Stimulated activated CD8-positive, alpha-beta memory T cell treated with anti-CD3 and anti-CD28 coated beads, Interleukin-7, amount 100 ng/mL, for 1 hour (primary cell): Measurements from ENCODE around the gene FHIT.

Experiments used
- DNase-seq, 2 donors: peaks; one replicate each; pipeline ENCODE4 v3.0.0-alpha.2; 2020; ENCODE audit warnings: low read depth in 2 of 2

Gene FHIT

DNA sequence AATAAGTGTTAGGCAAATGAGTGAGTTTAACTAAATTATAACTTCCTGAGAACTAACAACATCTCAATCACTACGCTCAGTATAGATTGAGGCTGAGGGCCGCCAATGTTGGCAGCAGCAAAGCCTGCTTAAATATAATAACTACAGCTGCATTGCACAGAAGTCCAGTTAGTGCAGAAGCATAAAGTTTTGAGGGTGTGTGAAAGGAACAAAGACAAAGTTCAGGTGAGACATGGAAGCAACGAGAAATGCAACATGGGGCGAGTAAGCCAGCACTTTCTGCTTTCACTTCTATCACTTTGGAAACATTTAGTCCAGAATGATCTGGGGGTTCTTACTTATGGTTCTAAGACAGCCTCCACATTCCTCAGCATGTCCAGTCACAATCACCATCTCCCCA, 1149.1 kb downstream of the FHIT start:
- no peak for DNase-seq

DNA sequence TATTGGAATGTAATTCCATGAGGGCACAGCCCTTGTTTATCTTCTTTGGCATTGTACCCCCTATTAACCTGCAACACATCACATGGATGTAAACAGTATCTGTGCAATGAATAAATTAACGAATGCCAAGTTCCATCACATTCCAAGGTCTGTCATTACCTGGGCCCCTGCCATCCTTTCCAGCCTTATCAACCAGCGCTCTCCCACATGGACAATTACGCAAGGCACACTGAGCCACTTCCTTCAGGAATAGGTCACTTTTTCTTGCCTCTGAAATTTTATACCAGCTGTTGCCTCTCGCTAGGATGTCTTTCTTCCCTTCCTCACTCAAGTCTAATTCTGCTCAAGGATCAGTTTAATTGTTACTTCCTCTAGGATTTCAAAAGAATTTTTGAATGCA, 1149.6 kb downstream of the FHIT start:
- no peak for DNase-seq

DNA sequence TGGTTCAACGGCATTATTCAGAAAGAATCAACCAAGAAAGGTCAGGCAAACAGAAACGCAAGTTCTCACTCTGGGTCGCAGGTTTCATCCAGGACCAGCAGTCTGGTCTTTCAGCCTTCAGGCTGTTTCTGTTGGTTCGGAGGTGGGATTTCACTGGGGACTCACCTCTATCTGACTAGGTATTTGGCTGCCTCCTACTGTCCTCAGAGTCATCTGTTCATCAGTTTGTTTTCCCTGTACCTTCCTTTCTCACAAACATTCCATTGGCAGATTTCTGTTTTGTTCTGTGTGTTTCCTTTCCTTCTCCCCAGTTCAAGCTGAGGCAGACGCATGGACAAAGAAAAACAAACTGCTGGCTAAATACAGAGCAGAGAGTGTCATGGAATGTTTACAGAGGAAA, 1154.8 kb downstream of the FHIT start:
- no peak for DNase-seq

DNA sequence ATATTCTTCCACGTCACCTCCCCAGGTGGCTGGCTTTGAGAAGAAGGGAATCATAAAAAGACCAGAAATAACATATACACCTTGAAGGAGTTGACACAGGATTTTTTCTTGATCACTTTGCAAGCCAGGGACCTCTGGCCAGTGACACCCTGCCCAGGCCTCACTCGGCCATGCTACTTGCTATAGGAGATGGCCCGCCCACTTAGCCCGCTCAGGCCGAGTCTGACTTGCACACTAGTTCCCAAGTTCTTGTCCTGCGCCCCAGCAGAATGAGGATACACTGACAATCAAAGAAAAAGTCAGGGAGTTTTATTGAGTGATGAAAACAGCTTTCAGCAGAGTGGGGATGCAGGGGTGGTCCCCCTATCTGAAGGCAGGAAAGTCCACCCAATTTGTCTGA, 1155.3 kb downstream of the FHIT start:
- DNase-seq, result no peak

DNA sequence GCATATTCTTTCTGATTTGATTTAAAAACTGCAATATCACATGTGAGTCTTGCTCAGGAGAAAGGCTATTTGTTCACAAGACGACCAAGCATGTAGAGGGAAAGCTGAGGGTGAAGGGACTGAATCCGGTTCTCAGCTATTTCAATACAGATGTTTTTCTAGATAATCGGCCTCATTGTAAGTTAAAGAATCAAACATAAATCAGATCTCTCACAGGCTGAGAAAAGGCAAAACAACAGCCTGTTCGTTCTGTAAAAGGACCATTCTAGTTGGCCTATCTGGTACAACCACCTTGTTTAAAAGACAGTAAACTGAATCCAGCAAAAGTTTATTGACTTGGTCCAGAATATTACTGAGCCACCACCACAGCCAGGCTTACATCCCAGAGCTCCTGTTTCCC, 1155.7 kb downstream of the FHIT start:
- DNase-seq, result no peak

DNA sequence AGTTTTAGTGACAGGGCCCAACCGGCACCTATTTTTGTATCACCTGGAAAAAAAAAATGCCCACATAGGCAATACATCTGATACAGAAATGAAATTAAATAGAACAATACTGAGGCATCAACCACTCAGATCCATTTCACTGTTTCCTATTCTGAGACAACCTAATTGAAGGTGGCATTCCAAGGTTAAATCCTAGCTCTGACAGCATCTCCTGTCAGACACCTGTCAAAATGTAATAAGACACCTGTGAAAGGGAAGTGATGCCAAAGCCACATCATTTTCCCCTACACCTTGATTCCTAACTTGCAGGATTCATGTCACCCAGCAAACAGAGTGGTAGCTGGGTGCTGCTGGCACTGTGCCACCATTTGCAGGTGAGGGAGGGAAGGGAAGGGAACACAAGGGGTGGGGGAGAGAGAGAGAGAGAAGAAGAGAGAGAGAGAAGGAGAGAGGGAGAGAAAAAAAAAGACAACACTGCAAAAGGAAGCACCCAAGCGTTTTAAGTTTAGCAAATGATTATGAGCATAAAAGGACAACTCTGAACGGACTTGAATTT, 1156.8 kb downstream of the FHIT start:
- no peak for DNase-seq

DNA sequence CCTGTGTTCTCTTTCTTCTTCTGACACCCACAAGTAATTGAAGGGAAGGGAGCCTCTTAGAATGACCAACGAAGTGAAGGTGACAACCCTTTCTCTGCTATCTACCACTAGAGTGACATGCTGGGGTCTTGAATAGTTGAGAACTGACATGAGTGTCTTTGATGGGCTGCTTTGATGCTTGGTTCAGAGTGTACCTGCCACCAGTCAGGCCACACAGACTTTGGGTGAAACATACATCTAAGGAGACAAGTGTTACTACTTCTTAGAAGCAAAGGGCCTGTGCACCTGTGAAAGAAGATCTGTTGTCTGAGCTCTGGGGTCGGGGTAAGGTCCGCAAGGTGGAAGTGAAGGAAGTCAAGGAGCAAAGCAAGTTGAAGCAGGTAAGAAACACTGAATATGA, 1160.7 kb downstream of the FHIT start:
- DNase-seq, result no peak

DNA sequence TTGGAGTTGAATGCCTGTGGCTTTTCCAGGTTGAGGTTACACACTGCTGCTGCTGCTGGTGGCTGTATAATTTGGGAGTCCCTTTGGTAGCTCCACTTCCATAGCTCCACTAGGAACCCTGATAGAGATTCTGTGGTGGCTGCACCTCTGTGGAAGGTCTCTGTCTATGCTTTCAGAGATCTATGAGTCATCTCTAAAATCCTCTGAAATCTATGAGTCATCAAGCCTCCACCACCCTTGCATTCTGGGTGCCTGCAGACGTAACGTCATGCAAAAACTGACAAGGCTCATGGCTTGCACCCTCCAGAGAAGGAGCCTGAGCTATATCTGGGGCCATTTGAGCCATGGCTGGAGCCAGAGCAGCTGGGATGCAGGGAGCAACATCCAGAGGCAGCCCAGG, 1164.4 kb downstream of the FHIT start:
- DNase-seq, result no peak

DNA sequence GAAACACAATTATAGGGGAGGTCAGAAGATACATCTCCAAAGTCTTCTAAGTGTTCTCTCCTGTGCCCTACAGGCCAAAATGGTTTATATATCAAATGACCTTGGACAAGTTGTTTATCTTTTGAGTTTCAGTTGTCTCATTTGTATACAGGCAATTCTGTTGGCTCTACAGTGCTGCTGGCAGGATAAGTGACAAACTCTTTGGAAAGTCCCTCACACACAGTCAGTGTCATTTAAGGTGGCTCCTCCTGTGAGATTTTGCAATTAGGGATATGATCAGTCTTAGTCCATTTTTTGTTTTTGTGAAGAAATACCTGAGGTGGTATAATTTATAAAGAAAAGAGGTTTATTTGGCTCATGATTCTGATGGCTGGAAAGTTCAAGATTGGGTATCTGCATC, 1165.6 kb downstream of the FHIT start:
- DNase-seq, result no peak

DNA sequence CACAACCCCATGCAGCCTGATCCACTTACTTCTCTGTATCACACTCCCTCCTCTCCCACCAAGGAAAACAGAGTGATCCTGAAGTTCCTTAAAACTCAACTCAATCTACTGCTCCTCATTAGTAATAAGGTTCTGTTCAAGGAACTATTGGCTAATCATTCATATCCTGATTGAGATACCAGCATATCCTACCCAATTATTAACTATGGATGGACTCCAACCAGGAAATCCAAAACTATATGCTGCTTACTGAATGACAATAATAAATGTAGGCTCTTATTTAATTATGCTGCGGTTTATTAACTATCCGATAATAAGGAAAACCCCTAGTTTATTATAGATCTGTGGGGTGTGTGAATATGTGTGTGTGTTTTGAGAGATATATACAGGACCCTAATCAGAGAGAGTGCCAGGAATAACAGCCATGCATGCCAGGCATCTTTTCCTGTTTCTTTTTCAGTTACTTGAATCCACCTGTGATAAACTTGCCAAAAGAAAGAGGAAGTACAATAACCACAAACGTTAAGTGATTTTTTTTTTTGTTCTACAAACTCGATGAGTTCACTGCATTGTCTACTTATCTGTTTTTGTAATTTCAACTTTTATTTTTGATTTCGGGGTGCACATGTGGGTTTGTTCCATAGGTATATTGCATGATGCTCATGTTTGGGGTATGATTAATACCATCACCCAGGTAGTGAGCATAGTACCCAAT, 1169.7 kb downstream of the FHIT start:
- DNase-seq, result no peak

DNA sequence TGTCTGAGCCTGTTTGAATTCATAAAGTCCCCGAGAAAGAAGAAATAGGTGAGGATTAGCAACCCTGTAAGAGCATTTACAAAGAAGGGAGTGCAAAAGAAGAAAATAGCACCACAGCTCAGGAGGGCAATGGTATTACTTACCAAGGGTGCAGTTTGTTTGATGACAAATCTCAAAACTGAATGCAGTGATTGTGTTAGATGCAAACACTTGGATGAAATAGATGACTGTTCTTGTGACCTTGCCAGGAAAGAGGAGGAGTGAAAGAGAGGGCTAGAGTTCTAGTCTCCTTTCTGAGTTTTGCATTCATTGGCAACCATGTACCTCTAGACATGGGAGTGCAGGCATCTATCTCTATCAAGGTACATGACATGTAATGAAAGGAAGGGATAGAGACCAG, 1170.6 kb downstream of the FHIT start:
- DNase-seq, result no peak

DNA sequence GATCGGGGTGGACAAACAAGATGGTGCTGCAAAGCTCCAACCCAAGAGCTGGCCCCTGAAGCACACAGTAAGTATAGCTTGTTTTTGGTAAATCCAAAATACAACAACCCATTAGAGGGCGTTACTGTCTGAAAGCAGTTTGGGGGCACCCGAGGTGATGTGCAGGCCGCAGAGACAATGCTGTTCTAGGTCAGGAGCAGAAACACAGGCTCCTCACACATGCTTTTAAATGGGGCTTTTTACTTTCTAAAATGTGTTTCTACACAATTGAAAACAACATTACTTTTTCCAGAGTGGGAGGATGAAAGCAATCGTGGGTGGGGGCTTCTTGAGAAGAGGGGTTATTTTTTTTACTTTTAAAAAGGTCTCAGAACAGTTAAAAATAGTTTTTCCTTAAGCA, 1172.2 kb downstream of the FHIT start:
- no peak for DNase-seq

DNA sequence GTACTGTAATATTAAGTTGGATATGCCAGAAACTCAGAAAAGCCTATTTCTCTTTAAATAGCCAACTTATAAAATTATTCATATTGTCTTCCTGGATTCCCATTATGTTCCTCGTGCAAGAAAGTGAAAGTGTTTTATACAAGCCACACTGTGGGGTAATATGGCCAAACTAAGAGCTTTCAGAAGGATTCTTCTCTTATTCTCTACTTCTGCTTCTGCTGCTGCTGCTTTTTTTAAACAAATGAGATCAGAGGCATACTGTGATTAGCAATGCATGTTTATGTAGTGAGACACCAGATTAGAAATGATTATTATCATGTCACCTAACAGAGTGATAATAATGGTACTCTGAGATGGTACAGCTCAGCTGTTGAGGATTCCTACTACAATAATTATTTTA, 1174.9 kb downstream of the FHIT start:
- no peak for DNase-seq

DNA sequence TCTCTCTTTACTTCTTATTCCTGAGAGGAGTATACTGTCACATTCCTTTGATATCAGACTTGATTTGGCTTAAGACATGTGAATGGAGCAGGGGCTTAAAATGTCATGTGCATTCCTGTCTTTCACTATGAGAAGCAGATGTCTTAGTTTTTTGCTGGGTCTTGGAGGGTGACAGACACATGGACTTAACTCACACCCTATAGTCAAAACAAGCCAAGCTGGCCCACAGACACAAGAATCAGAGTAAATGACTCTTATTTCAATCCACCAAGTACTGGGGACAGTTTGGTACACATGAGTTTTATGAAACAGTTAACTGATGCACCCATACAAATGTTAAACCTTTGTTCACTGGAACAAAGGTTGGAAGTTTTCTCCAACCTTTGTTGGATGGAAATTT, 1177.3 kb downstream of the FHIT start:
- no peak for DNase-seq

DNA sequence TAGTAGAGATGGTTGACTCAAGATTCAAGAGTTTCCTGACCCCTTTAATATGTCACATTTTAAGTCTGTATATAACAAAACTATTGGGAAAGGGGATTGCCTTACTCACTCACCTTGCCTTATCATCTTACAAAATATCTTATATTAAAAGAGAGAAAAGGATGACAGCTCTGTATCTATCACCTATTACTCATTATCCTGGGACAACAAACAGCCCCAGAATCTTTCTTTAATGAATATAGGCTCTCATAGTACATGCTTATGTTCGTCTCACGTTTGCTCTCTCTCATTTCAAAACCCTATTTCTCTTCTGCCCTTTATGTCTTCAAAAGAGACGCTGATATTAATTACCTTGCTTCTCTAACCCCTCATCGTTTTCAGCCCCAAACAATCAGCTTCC, 1178.0 kb downstream of the FHIT start:
- DNase-seq, result no peak

DNA sequence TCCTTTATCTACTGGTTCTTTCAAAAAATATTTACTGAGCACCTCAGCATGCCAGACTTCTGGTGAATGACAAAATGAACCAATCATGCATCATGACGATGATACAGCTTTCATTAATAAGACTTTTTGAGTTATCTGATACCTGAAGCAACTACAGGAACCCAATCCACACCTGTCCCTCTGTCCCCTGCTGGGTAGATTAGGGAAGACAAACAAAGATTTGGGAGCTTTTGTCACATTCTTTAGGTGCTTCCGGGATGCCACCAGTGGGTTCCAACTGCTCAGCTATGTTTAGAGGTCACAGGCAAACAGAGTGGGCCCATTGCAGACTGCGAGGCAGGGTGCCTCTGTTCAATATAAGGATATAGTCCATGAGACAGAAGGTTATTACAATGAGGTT, 1180.9 kb downstream of the FHIT start:
- DNase-seq, result no peak

DNA sequence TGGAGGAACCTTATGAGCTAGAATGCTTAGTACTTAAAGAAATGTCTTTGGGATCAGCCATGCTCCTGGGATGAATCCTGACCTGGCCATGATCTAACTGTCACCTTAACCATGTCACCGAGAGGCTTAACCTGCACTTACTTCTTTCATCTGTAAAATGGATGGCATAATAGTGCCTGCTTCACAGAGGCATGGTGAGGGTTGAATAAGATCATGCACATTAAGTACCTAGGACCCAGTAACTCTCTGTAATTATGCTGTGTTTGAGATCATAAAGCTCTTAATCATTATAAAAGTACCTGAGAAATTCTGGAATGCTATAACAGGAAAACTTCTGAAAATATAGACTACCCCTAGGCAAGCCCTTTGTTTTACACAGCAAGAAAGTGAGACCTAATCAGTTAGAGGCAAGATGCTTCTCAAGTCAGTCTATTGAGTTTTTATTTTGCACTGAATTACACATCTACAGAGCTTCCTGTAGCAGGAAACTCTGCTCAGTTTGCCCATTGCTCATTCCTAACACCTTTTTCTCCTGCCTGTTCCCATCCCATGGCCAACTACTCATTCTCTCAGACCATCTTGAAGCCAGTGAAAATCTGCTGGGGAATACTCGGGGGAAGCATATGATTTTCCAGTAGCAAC, 1185.9 kb downstream of the FHIT start:
- DNase-seq, result no peak

DNA sequence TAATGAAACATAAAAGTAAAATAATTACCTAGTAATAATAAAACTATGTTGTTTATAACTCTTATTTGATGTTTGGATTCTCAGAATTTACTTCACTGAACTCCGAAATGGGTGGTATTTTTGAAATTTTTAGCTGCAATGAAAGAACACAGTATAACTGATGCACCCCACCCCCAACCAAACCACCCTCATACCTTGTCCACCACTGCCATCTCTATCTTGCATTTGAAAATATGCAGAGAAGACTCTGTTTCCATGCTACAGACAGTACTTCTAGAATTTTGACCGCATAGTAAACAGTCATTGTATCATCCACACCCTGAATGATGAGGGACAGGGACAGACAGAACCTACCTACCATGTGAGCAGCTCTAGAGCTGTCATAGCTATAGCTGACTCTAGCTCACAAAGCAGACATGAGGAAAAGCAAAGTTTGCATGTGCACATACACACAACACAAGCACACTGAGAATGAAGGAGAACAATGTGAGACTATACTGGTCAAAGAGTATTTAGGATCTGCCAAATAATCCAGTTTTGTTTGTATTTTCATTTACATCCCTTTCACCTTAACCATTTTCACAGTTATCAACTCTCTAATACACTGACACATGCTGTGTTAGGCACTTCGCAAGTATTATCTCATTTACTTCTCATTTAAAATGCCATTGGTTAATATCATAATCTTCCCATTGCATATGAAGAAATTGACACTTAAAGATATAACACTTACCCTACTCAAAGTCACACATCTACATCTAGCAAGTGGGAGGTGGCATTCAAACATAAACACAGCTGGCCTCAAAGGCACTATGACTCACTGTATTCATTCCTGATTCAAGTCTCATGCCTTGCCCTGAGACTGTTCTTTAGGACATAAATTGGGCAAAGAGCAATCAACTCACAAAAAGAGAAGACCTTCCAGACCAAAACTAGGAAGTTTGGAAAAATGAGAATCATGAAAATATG, 1186.8 kb downstream of the FHIT start:
- no peak for DNase-seq

DNA sequence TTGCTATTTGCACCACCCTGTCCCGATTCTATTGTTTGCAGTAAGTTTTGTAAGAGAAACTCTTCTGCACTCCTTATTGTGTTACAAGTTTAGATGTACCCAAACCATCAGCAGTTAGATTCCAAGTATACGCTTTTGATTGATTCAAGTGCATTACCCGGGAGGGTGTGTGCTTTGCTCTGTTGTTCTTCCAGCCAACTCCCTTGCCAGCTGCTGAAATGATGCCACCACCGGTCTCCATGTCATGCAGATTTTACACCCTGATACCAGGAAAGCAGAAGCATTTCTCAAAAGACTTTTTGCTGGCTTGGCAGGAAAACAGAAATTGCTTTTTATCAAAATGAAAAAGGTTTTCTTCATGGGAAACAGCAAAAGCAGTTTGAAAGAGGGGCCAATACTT, 1194.8 kb downstream of the FHIT start:
- DNase-seq, result no peak

DNA sequence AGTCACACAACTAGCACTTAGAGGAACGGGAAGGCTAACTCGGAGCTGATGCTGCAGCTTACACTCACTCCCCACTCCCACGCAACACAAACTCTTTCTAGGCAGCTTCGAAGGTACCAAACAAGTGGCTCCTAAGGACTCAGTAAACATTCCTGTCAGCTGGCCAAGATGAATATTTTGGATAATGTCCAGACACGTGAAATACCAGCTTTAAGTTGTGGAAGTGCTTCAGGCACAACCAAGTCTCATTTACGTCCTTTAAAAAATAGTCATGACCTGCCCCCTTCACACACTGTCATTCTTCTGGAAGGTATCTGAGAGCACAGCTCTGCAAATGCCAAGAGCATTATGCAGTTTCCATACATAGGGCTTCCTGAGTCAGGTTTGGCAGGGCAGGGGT, 1195.5 kb downstream of the FHIT start:
- no peak for DNase-seq

DNA sequence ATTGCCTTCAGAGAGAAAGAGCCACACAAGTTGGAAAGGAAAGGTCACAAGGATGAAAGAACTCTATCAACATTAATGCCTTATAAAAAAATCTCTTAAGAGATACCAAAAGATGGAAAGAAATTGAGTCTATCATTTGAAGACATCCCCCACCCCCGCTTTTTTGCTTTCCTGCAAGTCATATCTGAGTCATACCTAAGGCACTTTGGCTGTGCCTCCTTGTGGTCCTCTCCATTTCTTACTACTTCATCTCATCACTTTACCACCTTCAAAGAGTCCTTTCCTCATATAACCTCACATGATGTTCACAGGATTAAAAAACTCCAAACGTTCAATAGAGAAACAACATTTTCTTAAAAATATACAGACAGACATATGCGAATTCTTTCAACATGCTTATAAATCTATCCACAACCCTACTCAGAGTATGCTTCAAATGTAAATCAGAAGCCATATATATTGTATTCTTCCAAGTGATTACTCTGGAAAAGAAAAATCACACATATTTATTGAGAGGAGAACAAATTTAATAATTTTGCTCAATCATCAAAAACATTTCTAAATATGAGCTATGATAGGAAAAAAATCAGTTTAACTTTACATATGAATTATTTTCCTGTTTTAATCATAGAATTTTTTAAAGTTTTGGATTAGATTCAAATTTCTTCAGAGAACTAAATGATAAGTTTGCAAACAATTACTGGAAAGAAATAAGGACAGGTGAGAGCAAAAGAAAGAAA, 1197.6 kb downstream of the FHIT start:
- DNase-seq, result no peak

DNA sequence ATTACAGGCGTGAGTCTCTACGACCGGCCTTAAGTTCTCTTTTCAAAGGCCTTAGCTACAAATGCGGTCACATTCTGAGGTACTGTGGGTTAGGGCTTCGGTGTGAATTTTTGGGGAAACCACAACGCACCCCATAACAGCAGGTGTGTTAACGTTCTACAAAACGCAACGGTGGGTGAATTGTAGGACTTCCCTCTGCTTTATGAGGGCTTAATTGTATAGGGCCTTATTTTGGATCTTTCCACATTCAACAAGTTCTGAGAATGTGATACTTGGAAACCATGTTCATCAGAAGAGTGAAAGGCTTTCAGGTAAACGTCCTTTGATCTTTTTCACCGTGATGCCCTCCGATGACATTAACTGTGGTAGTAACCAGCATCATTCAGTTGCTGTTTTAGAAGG, 1202.8 kb downstream of the FHIT start:
- no peak for DNase-seq
